ENCODE data around the gene HNF1B. TPM values are rescaled to one million over a fixed set of nuclear protein-coding genes. Genes with fewer than 3 reads are reported as not detected.

Gene HNF1B
- total RNA-seq, 1 experiment from 2014 or later: not detected

GRCh38 chr17:37718324-37719048 is 26.4 kb downstream of the HNF1B start:
- Mint-ChIP-seq H3K4me1 (ENCODE audit: insufficient read depth, unreplicated experiment) (peaks cover 14% of the 10 kb centered on the region), H3K27ac (ENCODE audit: low read depth, unreplicated experiment) (no peak overlapping the region), H3K9me3 (ENCODE audit: unreplicated experiment) (no peaks in the 10 kb centered on the region), H3K4me3 (ENCODE audit: unreplicated experiment) (no peak overlapping the region), H3K27me3 (ENCODE audit: insufficient read depth, unreplicated experiment) (peaks cover 16% of the 10 kb centered on the region), H3K36me3 (ENCODE audit: insufficient read depth, unreplicated experiment) (no peaks in the 10 kb centered on the region)
- ChIA-PET CTCF (no interaction called here), POLR2A (no interaction called here)
- no TSS peak for BruUV-seq (replicated peaks)
- DNase-seq (ENCODE audit: unreplicated experiment): no peak
- TF ChIP-seq CTCF (IDR thresholded peaks at IDR 0.05; ENCODE audit: unreplicated experiment): no peak
- intact Hi-C loops (cut with micrococcal nuclease): loop anchor here (5.0 kb wide), 1 partner anchor 54 kb away; no protein-coding TSS in a partner anchor

- H3K27ac Mint-ChIP-seq (ENCODE audit: low read depth, unreplicated experiment): no peak overlapping the region
Observed at GRCh38 chr17:37717627-37718323, 27.1 kb downstream of the HNF1B start.

GRCh38 chr17:37714897-37715296 is 30.0 kb downstream of the HNF1B start:
- no TSS peak for BruUV-seq (replicated peaks)
- POLR2A ChIA-PET: no interaction called here
- no peak overlapping the region for H3K27ac Mint-ChIP-seq (ENCODE audit: low read depth, unreplicated experiment)

More at GRCh38 chr17:37717627-37718323, 27.1 kb downstream of the HNF1B start:
- no peak overlapping the region for H3K4me3 Mint-ChIP-seq (ENCODE audit: unreplicated experiment)
- H3K36me3 Mint-ChIP-seq (ENCODE audit: insufficient read depth, unreplicated experiment): no peaks in the 10 kb centered on the region
- H3K9me3 Mint-ChIP-seq (ENCODE audit: unreplicated experiment): no peaks in the 10 kb centered on the region
- intact Hi-C loops (cut with micrococcal nuclease): loop anchor here (5.0 kb wide), 1 partner anchor 55 kb away; no protein-coding TSS in a partner anchor
- peaks cover 14% of the 10 kb centered on the region for H3K4me1 Mint-ChIP-seq (ENCODE audit: insufficient read depth, unreplicated experiment)
- no peak for TF ChIP-seq CTCF (IDR thresholded peaks at IDR 0.05; ENCODE audit: unreplicated experiment)
- H3K27me3 Mint-ChIP-seq (ENCODE audit: insufficient read depth, unreplicated experiment): peaks cover 16% of the 10 kb centered on the region
- BruUV-seq (replicated peaks): no TSS peak
- POLR2A ChIA-PET: interaction anchor here (0.7 kb wide), 1 partner anchor 22 kb away, joined by 3 read pairs; no protein-coding TSS in a partner anchor
- no peak for DNase-seq (ENCODE audit: unreplicated experiment)
- CTCF ChIA-PET: interaction anchor here (0.7 kb wide), 1 partner anchor 14 kb away, joined by 3 read pairs; no protein-coding TSS in a partner anchor

More at GRCh38 chr17:37714897-37715296, 30.0 kb downstream of the HNF1B start:
- no peak for DNase-seq (ENCODE audit: unreplicated experiment)
- Mint-ChIP-seq H3K4me1 (ENCODE audit: insufficient read depth, unreplicated experiment) (peaks cover 14% of the 10 kb centered on the region), H3K27me3 (ENCODE audit: insufficient read depth, unreplicated experiment) (peaks cover 16% of the 10 kb centered on the region), H3K9me3 (ENCODE audit: unreplicated experiment) (no peaks in the 10 kb centered on the region), H3K4me3 (ENCODE audit: unreplicated experiment) (no peak overlapping the region), H3K36me3 (ENCODE audit: insufficient read depth, unreplicated experiment) (no peaks in the 10 kb centered on the region)
- CTCF ChIA-PET: no interaction called here
- intact Hi-C loops (cut with micrococcal nuclease): loop anchor here (5.0 kb wide), 1 partner anchor 57 kb away; no protein-coding TSS in a partner anchor
- TF ChIP-seq CTCF (IDR thresholded peaks at IDR 0.05; ENCODE audit: unreplicated experiment): no peak

Data from MCF 10A (cell line).